Endothelial cell of umbilical vein (primary cell): ENCODE measurements around the gene GRID1. TPM values are rescaled to one million over a fixed set of nuclear protein-coding genes. Genes with fewer than 3 reads are reported as not detected.

Experiments used
- BruUV-seq: library from RNA; stranded (reverse); fragments of 400-500 nt; replicated peaks from 2 replicates; lab custom pipeline; 2021; lab: Mats Ljungman, UMichigan
- CTCF ChIA-PET: fragments of 300-600, 350-600 bp; sonication (Branson Sonifier 250); formaldehyde crosslinking; loops from one replicate; lab custom pipeline; 2021; ENCODE audit warnings: antibody characterized with exemption, inconsistent platforms; lab: Charles Lee
- POLR2A ChIA-PET: fragments of 300-600, 350-600 bp; sonication (Branson Sonifier 250); formaldehyde crosslinking; loops from one replicate; lab custom pipeline; 2021; ENCODE audit warnings: antibody characterized with exemption, inconsistent platforms; lab: Charles Lee
- DNase-seq: peaks from one replicate; pipeline ENCODE4 v3.0.0-alpha.2; 2011; ENCODE audit warnings: low read depth, low spot score
- FAIRE-seq: peaks from 2 replicates; lab custom pipeline; 2011; peaks lifted over from hg19 to GRCh38; lab: Jason Lieb, UNC
- H2AFZ ChIP-seq: 2 replicates; pipeline ENCODE4 v1.6.0; 2012; ENCODE audit warnings: low read depth, low read length, control low read depth, inconsistent platforms
- H3K27ac ChIP-seq: 2 replicates; pipeline ENCODE4 v1.5.1; 2011; ENCODE audit warnings: low read depth, mild to moderate bottlenecking, control low read depth, low read length, moderate library complexity; ENCODE audit not compliant: insufficient read depth
- H3K27me3 ChIP-seq, 2 experiments: 2 replicates each; pipeline versions ENCODE4 v1.6.0 to v1.6.1; 2011; ENCODE audit warnings: low read length in 2 of 2, mixed read lengths in 1 of 2; ENCODE audit not compliant: control insufficient read depth in 2 of 2, insufficient read depth in 2 of 2
- H3K36me3 ChIP-seq, 2 experiments: 2 replicates in 1 of 2; 3 replicates in 1 of 2; pipeline ENCODE4 v1.5.1; 2011; ENCODE audit warnings: low read length in 2 of 2, mild to moderate bottlenecking in 1 of 2, moderate library complexity in 1 of 2; ENCODE audit not compliant: control insufficient read depth in 2 of 2, insufficient read depth in 2 of 2; ENCODE audit errors: extremely low read depth in 1 of 2
- H3K4me1 ChIP-seq: 3 replicates; pipeline ENCODE4 v1.5.1; 2011; ENCODE audit warnings: mild to moderate bottlenecking, low read length; ENCODE audit not compliant: control insufficient read depth, insufficient read depth; ENCODE audit errors: extremely low read depth
- H3K4me2 ChIP-seq: 2 replicates; pipeline ENCODE4 v1.6.1; 2011; ENCODE audit warnings: low read length, control low read depth, mixed read lengths; ENCODE audit not compliant: insufficient read depth
- H3K4me3 ChIP-seq, 3 experiments: fragments of 200-600 bp in 1 of 3; sonication (generic), shearing (Covaris generic) in 1 of 3; replicated peaks in 1 of 3; 2 replicates each; pipeline ENCODE4 v1.5.1; 2011 to 2016; ENCODE audit warnings: control low read depth in 3 of 3, low read length in 3 of 3, mild to moderate bottlenecking in 2 of 3, inconsistent platforms in 1 of 3, low read depth in 1 of 3, moderate library complexity in 1 of 3; ENCODE audit not compliant: insufficient read depth in 1 of 3
- H3K79me2 ChIP-seq: 2 replicates; pipeline ENCODE4 v1.6.0; 2012; ENCODE audit warnings: low read length, inconsistent platforms; ENCODE audit not compliant: control insufficient read depth, insufficient read depth
- H3K9ac ChIP-seq: replicated peaks from 2 replicates; pipeline ENCODE3; 2011; ENCODE audit warnings: low read length, control low read depth; ENCODE audit not compliant: insufficient read depth; ENCODE audit errors: extremely low read depth
- H3K9me1 ChIP-seq: replicated peaks from 3 replicates; pipeline ENCODE4 v1.6.0; 2011; ENCODE audit warnings: mild to moderate bottlenecking, low read length; ENCODE audit not compliant: control insufficient read depth, insufficient read depth; ENCODE audit errors: extremely low read depth
- H3K9me3 ChIP-seq: replicated peaks from 2 replicates; pipeline ENCODE4 v1.5.1; 2012; ENCODE audit warnings: low read length, inconsistent platforms; ENCODE audit not compliant: control insufficient read depth, insufficient read depth
- H4K20me1 ChIP-seq: replicated peaks from 2 replicates; pipeline ENCODE3; 2011; ENCODE audit warnings: mild to moderate bottlenecking, low read length; ENCODE audit not compliant: control insufficient read depth, insufficient read depth; ENCODE audit errors: extremely low read depth
- EZH2 ChIP-seq: IDR thresholded peaks from 2 replicates; pipeline ENCODE4 v1.6.1; 2012; ENCODE audit warnings: borderline replicate concordance, low read depth, mild to moderate bottlenecking, moderate library complexity, low read length, inconsistent platforms; ENCODE audit not compliant: severe bottlenecking
- FOS ChIP-seq: IDR thresholded peaks from 2 replicates; pipeline ENCODE4 v1.6.1; 2011; ENCODE audit warnings: mild to moderate bottlenecking, low read length, moderate library complexity, borderline replicate concordance; ENCODE audit not compliant: insufficient read depth
- GATA2 ChIP-seq: IDR thresholded peaks from 2 replicates; pipeline ENCODE4 v1.7.0; 2011; ENCODE audit warnings: low read depth, mild to moderate bottlenecking, moderate library complexity, mixed read lengths, low read length; ENCODE audit not compliant: insufficient read length, insufficient read depth
- JUN ChIP-seq: IDR thresholded peaks from 2 replicates; pipeline ENCODE4 v1.6.1; 2011; ENCODE audit warnings: borderline replicate concordance, low read depth; ENCODE audit not compliant: insufficient read length, insufficient read depth
- MYC ChIP-seq: IDR thresholded peaks from one replicate; pipeline ENCODE4 v1.6.1; 2011; ENCODE audit warnings: mild to moderate bottlenecking, low read depth, low read length
- POLR2A ChIP-seq: IDR thresholded peaks from 2 replicates; pipeline ENCODE4 v1.6.1; 2012; ENCODE audit warnings: low read depth, mild to moderate bottlenecking, control low read depth, low read length
- POLR2AphosphoS5 ChIP-seq: IDR thresholded peaks from 2 replicates; pipeline ENCODE4 v1.6.1; 2012; ENCODE audit warnings: low read depth, mild to moderate bottlenecking, control low read depth, low read length, moderate library complexity; ENCODE audit not compliant: insufficient read depth
- dilution Hi-C: fragments of 300-500 bp; cut with MboI; formaldehyde crosslinking; loops from one replicate; pipeline ENCODE4 v1.15.0; 2019; ENCODE audit warnings: low sequenced_read_pairs; ENCODE audit not compliant: extremely low pct_ligation_motif_present
- intact Hi-C: fragments of 100-400 bp; cut with micrococcal nuclease; formaldehyde crosslinking; loops from one replicate; pipeline ENCODE4 v1.10.0; 2022
- polyA plus RNA-seq, 4 experiments: library from polyadenylated mRNA; depleted of rRNA in 3 of 4; stranded (reverse) in 3 of 4; unstranded in 1 of 4; fragments of >200 nt; gene quantifications; 2 replicates each; pipeline versions ENCODE4 v1.2.1 to v1.2.3, GENCODE V29; 2011 to 2012; ENCODE audit warnings: missing spikeins in 1 of 4
- total RNA-seq: library from RNA; stranded (reverse); gene quantifications from 2 replicates; pipeline ENCODE4 v1.2.3, GENCODE V29; 2021
- TF ChIP-seq, protein P1 (sequence below), 2 donors: IDR thresholded peaks; 1 replicate in 1 of 2; 2 replicates in 1 of 2; pipeline ENCODE4 v1.5.1; 2011; ENCODE audit warnings: low read length in 2 of 2, mild to moderate bottlenecking in 2 of 2, moderate library complexity in 2 of 2, control low read depth in 1 of 2, inconsistent platforms in 1 of 2, low read depth in 1 of 2; ENCODE audit not compliant: insufficient read depth in 1 of 2; ENCODE audit errors: extremely low read depth in 1 of 2
- TF ChIP-seq, protein P2 (sequence below): IDR thresholded peaks from 2 replicates; pipeline ENCODE4 v1.6.1; 2011; ENCODE audit not compliant: insufficient read depth, insufficient read length

Gene GRID1
- total and polyA plus RNA-seq, 2 donors (not counting 3 experiments of a cell fraction or from before 2014, with no cell fraction given): not detected

DNA sequence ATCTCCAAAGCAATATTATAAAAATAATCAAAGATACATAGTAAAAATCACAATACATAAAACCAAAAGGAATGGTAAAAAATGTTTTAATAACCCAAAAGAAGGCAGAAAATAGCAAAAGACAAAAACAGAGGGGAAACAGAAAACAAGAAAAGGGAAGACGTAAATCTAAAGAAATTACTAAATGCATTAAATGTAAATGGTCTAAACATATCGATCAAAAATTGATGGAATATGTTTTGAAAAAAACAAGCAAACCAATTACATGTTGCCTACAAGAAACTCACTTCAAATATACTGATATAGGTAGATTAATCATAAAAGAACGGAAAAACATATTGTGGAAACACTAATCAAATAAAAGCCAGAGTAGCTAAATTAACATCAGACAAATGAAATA, 369.1 kb downstream of the GRID1 start:
- H3K4me1 ChIP-seq: no peaks in the 10 kb centered on the region
- no peaks in the 10 kb centered on the region for H3K9me3 ChIP-seq
- TF ChIP-seq, protein P1, sequence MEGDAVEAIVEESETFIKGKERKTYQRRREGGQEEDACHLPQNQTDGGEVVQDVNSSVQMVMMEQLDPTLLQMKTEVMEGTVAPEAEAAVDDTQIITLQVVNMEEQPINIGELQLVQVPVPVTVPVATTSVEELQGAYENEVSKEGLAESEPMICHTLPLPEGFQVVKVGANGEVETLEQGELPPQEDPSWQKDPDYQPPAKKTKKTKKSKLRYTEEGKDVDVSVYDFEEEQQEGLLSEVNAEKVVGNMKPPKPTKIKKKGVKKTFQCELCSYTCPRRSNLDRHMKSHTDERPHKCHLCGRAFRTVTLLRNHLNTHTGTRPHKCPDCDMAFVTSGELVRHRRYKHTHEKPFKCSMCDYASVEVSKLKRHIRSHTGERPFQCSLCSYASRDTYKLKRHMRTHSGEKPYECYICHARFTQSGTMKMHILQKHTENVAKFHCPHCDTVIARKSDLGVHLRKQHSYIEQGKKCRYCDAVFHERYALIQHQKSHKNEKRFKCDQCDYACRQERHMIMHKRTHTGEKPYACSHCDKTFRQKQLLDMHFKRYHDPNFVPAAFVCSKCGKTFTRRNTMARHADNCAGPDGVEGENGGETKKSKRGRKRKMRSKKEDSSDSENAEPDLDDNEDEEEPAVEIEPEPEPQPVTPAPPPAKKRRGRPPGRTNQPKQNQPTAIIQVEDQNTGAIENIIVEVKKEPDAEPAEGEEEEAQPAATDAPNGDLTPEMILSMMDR (IDR thresholded peaks at IDR 0.05; ENCODE audit: extremely low read depth in 1 of 2, insufficient read depth in 1 of 2, low read depth in 1 of 2, low read length in 2 of 2): no peak
- TF ChIP-seq POLR2AphosphoS5 (no peak), JUN (no peak), FOS (no peak), EZH2 (no peak), GATA2 (no peak), MYC (no peak), POLR2A (no peak)
- TF ChIP-seq, protein P2, sequence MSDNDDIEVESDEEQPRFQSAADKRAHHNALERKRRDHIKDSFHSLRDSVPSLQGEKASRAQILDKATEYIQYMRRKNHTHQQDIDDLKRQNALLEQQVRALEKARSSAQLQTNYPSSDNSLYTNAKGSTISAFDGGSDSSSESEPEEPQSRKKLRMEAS: no peak
- no peak overlapping the region for H3K9ac ChIP-seq
- no peaks in the 10 kb centered on the region for H3K36me3 ChIP-seq
- H3K27ac ChIP-seq: no peak overlapping the region
- POLR2A ChIA-PET: no interaction called here
- H3K27me3 ChIP-seq: no peaks in the 10 kb centered on the region
- no peak overlapping the region for H3K4me3 ChIP-seq
- H3K9me1 ChIP-seq: no peaks in the 10 kb centered on the region
- H4K20me1 ChIP-seq: no peaks in the 10 kb centered on the region
- dilution Hi-C loops: no loop called here
- no peak overlapping the region for H3K4me2 ChIP-seq
- H3K79me2 ChIP-seq: no peaks in the 10 kb centered on the region
- DNase-seq (no peak), FAIRE-seq (no peak)
- BruUV-seq: no TSS peak
- intact Hi-C loops: no loop called here
- CTCF ChIA-PET: no interaction called here
- H2AFZ ChIP-seq: no peak overlapping the region
